ENCODE data around the gene CCDC33.
A peak's percentile ranks its signal among the peaks of the same experiment; 100 is the strongest.

CCDC33 gene

DNA sequence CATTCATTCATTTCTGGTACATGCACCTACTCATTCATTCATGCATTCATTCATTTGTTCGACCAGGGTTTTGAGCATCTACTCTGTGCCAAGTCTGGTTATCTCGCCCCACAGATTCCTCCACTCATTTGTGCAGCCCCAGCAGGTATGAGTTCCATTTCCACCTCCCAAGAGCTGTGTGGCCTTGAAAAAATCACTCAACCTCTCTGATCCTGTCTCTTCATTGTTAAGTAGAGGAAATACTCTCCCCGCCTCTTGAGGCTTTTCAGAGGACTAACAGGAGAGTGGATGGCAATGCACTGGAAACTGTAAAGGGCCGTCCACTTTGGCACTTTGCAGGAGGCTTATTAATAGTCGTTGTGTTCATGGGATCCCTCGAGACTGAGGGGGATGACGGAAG, 69.6 kb downstream of the CCDC33 start:
- H3K4me3 ChIP-seq (ENCODE audit: low read depth, low read length), result no peak overlapping the region
- TF ChIP-seq, protein P1, sequence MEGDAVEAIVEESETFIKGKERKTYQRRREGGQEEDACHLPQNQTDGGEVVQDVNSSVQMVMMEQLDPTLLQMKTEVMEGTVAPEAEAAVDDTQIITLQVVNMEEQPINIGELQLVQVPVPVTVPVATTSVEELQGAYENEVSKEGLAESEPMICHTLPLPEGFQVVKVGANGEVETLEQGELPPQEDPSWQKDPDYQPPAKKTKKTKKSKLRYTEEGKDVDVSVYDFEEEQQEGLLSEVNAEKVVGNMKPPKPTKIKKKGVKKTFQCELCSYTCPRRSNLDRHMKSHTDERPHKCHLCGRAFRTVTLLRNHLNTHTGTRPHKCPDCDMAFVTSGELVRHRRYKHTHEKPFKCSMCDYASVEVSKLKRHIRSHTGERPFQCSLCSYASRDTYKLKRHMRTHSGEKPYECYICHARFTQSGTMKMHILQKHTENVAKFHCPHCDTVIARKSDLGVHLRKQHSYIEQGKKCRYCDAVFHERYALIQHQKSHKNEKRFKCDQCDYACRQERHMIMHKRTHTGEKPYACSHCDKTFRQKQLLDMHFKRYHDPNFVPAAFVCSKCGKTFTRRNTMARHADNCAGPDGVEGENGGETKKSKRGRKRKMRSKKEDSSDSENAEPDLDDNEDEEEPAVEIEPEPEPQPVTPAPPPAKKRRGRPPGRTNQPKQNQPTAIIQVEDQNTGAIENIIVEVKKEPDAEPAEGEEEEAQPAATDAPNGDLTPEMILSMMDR (IDR thresholded peaks at IDR 0.05; ENCODE audit: low read depth, low read length), result no peak
- in situ Hi-C loops (cut with HindIII; ENCODE audit: low sequenced_read_pairs), result no loop called here
- DNase-seq (ENCODE audit: low read depth, low spot score), result no peak

DNA sequence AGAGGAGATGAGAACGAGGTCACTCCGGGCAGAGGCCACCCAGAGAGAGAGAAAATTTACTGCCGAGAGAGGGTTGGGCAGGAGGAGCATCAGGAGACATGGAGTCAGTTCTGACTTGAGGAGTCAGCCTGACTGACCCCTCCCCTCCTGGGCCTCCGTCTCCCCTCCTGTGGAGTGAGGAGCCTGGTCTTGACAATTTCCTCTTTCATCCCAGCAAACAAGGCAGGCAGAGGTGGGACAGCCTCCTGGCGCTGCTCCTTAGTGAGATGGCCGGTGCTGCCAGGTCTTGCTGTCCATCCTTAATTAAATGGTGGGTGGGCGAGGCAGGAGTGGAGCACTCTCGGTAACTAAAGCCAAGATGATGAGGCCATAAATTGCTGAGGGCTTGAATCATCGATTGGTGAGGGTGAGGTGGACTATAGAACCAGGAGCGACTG, 70.7 kb downstream of the CCDC33 start:
- in situ Hi-C loops (cut with HindIII; ENCODE audit: low sequenced_read_pairs), result no loop called here
- no peak for DNase-seq (ENCODE audit: low read depth, low spot score)
- TF ChIP-seq, protein P1 (IDR thresholded peaks at IDR 0.05; ENCODE audit: low read depth, low read length), result no peak
- no peak overlapping the region for H3K4me3 ChIP-seq (ENCODE audit: low read depth, low read length)

- DNase-seq (ENCODE audit: low read depth, low spot score), result peak; percentile 66
- in situ Hi-C loops (cut with HindIII; ENCODE audit: low sequenced_read_pairs), result no loop called here
- H3K4me3 ChIP-seq (ENCODE audit: low read depth, low read length), result no peak overlapping the region
- TF ChIP-seq, protein P1 (IDR thresholded peaks at IDR 0.05; ENCODE audit: low read depth, low read length), result peak; percentile 92
Observed at GRCh38 chr15:74307827-74308811, 72.0 kb downstream of the CCDC33 start.

- no peak overlapping the region for H3K4me3 ChIP-seq (ENCODE audit: low read depth, low read length)
- in situ Hi-C loops (cut with HindIII; ENCODE audit: low sequenced_read_pairs), result no loop called here
- TF ChIP-seq, protein P1 (IDR thresholded peaks at IDR 0.05; ENCODE audit: low read depth, low read length), result peak; percentile 80
- no peak for DNase-seq (ENCODE audit: low read depth, low spot score)
Observed at GRCh38 chr15:74311734-74312444, 75.8 kb downstream of the CCDC33 start.

- in situ Hi-C loops (cut with HindIII; ENCODE audit: low sequenced_read_pairs), result no loop called here
- H3K4me3 ChIP-seq (ENCODE audit: low read depth, low read length), result no peak overlapping the region
- DNase-seq (ENCODE audit: low read depth, low spot score), result no peak
- TF ChIP-seq, protein P1 (IDR thresholded peaks at IDR 0.05; ENCODE audit: low read depth, low read length), result no peak
Observed at GRCh38 chr15:74312445-74313007, 76.4 kb downstream of the CCDC33 start.

DNA sequence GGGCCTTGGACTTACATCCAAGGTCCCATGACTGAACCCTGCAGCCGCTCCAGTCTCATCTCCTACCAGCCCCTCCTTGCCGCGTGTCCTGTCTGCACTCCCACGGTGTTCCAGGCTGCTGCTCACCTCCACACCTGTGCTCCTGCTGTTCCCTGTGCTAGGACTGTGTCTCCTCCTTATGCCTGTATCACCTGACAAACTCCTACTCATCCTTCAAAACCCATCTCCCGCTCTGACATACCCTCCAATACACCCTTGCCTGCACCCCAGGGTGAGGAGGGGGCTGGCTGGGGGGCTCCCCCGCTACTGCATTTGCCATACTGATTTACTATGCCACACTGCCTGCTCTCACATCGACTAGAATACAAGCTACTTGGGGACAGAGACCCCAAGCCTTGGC, 77.8 kb downstream of the CCDC33 start:
- DNase-seq (ENCODE audit: low read depth, low spot score), result no peak
- TF ChIP-seq, protein P1 (IDR thresholded peaks at IDR 0.05; ENCODE audit: low read depth, low read length), result no peak
- no peak overlapping the region for H3K4me3 ChIP-seq (ENCODE audit: low read depth, low read length)
- in situ Hi-C loops (cut with HindIII; ENCODE audit: low sequenced_read_pairs), result no loop called here
